Epithelial cell of prostate (primary cell): ENCODE results near the gene MTG2.

Experiments used
- DNase-seq: peaks from one replicate; pipeline ENCODE4 v3.0.0-alpha.2; 2011; ENCODE audit warnings: low read depth, low spot score
- H3K27ac ChIP-seq: fragments of 450-650 bp; 2 replicates; pipeline ENCODE4 v1.5.1; 2017; ENCODE audit warnings: mild to moderate bottlenecking

The MTG2 gene

DNA sequence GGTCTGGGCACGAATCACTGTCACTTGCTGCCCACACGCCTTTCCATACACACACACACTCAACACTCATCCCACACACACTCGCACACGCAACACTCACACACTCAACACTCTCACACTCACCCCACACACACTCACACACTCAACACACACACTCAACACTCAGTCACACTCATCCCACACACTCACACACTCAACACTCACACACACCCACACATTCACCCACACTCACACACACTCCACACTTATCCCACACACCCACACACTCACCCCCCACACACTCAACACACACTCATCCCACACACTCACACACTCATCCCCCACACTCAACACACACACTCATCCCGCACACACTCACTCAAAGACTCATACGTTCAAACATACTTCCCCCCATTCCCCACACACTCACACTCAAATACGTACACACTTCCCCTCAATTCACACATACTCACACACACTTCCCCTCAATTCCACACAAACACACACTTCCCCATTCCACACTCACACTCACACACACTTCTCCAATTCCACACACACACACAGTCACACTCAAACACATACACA lies 46.2 kb downstream of the MTG2 start:
- DNase-seq = no peak
- H3K27ac ChIP-seq = no peak overlapping the region

DNA sequence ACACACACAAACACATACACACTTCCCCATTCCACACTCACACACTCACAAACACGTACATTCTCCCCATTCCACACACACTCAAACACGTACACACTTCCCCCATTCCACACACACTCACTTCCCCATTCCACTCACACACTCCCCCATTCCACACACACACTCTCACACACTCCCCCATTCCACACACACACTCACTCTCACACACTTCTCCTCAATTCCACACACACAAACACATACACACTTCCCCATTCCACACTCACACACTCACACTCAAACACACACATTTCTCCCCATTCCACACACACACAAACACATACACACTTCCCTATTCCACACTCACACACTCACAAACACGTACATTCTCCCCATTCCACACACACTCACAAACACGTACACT lies 46.8 kb downstream of the MTG2 start:
- no peak overlapping the region for H3K27ac ChIP-seq

DNA sequence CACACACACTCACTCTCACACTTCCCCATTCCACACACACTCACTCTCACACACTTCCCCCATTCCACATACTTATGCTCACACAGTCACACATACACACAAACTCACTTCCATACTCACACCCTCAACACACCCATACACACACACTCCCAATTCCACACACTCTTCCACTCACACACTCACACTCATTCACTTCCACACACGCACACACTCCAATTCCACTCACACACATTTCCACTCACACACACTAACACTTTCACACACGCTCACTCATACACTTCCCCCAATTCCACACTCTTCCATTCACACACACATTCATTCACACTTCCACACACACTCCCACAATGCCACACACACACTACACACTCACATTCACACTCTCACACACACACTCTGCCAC lies 47.4 kb downstream of the MTG2 start:
- H3K27ac ChIP-seq = no peak overlapping the region
- no peak for DNase-seq

More for the DNA sequence above, 46.8 kb downstream of the MTG2 start:
- DNase-seq = no peak

DNA sequence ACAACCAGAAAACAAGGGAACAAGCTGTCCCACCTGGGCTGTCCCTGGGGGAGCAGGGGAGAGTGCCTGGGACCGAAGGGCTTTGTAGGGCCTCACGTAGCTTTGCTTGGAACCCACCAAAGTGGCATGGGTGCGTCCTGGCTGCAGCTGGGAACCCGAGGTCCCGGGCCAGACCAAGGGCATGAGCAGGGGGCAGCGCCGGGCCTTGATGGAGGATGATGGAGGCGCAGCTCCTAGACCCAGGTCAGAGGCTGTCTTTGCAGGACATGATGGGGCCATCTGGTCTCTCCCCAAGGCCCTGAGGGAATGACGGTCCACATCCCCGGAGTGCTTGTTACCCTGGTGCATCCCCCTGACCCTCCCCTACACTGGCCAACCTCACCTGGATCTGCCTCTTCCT lies 47.9 kb downstream of the MTG2 start:
- DNase-seq = no peak
- no peak overlapping the region for H3K27ac ChIP-seq

DNA sequence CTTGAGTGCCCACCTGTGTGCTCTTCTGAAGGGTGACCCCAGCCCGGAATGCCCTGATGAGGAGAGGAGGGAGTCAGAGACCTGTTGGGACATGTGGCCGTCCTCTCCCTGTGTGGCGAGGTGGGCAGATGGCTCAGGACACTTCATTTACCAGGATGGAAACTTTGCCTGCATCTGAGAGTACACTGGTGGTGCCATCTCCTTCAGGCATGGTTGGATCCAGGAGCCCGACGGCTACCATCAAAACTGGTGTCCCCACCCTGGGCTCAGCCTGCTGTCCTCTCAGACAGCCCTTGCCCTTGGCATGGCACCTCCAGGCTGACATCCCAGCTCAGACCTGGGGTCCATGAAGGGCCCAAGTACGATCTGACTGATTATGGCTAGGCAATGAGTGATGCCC lies 48.5 kb downstream of the MTG2 start:
- no peak overlapping the region for H3K27ac ChIP-seq
- DNase-seq = no peak

DNA sequence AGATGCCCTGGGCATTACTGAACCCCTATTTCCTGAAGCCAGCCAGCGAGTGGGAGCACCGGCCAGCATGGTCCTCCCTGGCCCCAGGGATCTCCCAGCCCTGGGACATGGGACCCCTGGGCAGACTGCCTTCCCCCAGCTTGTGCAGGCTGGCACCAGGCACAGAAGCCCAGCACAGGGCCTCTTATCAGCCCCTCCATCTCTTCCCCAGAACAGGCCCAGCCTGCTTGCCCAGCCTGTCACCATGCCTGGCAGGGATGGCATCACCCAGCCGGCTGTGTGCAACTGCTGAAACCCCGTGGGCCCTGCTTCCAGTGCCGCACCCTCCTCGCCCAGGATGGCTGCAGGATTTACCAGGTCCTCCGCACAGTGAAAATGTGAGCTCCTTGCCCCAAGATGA lies 49.4 kb downstream of the MTG2 start:
- no peak overlapping the region for H3K27ac ChIP-seq
- DNase-seq = peak; percentile 39

DNA sequence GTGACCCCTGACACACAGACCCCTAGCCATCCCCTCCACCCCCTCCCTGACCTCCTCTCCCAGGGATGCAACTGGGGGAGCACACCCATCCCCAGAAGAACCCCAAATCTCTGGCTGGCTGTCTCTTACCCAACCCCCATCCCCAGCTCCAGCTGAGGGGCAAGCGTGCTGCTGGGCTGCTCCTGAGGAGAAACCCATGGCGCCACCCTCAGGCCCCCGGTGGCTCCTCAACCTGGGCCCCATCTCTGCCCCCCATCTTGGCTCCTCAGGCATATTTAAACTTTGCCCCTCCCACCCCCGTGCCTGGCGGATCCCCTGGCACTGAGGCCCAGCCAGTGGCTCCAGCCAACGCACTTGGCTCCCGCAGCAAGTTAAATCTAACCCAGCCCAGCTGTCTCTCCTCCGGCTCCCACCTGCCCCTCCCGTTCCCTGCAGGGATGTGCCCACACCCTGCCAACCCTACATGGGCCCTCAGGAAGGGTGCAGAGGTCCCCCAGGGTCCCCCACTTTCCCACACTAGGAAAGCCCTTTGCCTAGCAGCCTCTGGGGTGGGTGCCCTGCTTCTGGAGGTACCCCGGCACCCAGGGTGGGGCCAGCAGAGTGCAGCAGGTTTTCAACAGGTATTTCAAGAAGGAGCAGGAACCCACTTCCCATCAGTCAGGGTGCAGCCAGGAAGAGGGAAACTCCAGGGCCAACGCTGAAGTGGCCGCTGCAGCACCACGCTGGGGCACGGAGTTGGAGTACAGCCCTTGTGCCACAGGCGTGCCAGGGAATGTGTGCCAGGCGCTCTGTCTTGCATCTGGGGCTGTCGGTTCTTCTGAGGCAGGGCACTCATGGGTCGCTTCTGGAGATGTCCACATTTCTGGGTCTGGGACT lies 50.2 kb downstream of the MTG2 start:
- no peak overlapping the region for H3K27ac ChIP-seq
- DNase-seq = no peak

DNA sequence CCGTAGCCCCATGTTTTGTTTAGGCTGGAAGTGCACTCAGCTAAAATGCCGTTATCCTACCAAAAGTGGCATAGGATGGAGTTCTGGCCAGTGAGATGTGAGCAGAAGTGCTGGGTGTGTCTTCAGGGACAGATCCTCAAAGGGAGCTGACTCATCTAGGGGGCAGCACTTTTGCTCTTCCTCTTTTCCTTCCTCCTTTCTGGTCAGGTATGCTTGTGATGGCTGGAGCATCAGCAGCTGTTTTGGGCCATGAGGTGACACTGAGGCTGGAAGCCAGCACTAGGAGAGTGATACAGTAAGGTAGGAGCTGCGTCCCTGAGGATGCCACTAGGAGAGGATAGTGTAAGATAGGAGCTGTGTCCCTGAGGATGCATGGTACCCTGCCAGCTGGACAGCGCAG lies 50.9 kb downstream of the MTG2 start:
- H3K27ac ChIP-seq = no peak overlapping the region
- DNase-seq = no peak

DNA sequence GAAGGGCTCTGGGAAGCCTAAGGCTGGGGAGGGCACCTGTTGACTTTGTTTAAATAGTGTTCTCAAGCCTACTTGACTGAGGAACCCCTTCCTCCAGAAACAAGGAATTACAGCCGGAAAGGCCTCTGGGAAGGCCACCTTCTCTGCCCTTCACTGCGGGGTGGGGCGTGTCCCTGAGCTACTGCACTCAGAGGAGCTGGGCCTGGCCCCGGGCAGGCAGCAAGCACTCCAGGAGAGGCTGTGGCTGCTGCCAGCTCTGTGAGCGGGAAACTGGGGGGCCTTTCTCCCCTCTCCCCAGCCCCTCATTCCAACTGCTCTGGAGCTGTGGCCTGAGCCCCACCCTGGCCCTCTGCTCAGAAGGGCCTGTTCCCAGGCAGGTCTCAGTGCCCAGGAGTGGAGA lies 51.5 kb downstream of the MTG2 start:
- no peak overlapping the region for H3K27ac ChIP-seq
- DNase-seq = no peak

DNA sequence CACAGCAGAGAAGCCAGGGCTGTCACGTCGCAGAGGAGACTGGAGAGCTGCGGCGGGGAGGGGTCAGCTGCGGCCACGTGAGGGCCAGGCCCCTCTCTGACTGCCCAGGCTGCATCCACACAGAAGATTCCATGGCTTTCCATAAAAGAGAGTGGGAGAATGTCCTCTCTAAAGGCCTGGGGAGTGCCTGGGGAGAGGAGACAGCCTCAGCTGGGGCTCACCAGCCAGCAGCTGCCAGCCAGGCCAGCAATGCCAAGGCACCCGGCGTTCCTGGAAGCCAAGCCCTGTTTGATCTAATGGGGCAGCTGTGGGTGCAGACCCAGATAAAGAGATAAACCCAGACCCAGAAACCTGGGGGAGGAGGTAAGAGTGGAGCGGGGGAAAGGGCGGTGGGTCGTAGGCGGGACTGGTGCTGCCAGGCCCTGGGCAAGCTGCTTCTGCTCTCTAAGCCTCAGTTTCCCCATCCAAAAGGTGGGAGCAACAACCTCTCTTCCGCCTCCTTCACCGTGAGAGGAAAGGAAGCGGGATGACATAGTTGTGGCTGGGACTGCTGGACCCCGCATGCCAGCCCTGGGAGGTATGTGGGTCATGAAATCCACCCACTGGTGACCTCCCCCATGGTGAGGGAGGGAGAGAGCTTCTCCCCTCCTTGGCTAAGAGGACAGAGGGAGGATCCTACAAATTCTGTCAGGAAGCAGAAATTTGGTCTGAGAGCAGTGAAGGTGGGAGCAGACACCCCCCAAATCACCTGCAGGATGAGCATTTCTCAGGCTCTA lies 52.4 kb downstream of the MTG2 start:
- no peak for DNase-seq
- H3K27ac ChIP-seq = no peak overlapping the region

DNA sequence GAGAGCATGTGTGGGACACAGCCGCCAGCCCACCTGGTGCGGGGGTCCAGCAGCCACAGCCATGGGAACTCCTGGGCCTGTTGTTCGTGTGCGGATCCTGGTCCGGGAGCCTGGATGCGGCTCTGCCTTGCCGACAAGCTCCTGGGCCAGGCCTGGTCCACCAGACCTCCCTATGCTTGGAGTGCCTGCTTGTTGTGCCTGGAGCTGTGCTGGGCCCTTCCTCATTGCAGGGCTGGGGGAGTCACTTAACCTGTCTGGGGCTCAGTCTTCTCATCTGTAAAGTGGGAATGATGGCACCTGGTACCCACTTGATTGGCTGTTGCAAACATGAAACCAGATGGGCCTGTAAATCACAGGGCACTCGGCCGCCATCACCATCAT lies 52.9 kb downstream of the MTG2 start:
- DNase-seq = no peak
- no peak overlapping the region for H3K27ac ChIP-seq

DNA sequence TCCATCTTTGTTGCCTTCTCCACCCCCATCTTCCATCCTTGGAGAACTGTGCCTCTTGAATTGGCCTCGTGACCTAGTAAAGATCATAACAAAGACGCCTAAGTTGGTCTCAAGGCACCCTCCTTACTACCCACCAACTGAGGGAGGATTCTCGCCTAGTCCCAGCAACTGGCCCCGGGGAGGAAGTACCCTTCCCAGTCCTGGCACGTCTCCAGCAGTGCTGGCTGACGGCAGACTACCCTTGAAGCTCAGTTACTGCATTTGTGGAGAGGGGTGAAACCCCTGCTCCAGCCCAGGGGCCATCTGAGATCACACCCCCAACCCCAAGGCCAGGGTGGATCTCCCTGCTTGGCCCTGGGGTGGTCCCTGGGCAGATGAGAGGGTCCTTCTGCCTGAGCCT lies 53.4 kb downstream of the MTG2 start:
- no peak overlapping the region for H3K27ac ChIP-seq
- DNase-seq = no peak

DNA sequence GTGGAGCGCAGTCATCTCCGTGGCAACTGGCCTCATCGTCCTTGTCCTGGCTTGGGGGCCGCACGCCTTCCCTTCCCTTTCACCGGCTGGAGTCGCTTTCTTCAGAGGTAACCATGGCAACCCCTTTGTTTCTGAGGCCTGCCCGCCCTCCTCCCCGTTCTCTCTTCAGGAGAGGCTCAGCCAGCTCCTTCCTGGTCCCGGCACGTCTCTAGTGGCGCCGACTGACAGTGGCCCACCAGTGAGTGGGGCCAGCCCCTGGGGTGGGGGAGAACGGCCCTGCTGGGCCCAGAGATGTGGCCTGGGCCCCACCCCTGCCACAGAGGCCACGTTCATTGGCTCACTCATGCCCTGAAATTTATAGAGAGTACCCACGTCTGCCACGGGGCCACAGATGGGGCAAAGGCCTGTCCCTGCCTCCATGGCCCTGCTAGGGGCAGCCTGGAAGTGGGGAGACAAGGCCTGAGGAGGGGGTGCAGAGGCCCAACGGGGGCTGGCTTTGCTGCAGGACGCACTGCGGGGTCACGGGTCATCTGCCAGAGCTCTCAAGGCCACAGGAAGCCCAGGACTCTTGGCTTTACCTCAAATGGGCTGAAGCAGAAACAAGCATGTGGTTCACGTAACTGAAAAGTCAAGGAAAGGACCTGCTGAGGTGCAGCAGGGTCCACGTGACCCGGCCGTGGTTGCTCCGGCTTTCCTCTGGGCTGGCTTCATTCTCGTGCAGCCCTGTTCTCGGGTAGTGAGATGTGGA lies 54.1 kb downstream of the MTG2 start:
- no peak for DNase-seq
- no peak overlapping the region for H3K27ac ChIP-seq

DNA sequence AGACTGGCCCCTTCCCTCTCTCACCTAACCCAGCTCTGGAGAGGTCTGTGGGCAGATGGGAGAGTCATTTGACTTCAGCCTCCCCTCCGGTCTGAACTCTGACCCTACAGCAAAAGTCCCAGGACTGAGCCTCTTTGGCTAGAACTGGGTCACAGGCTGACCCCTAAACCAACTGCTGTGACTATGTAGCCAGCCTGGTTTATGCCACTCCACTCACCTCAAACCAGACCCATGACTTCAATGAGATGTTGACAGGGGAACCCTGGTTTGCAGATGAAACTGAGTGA lies 54.6 kb downstream of the MTG2 start:
- DNase-seq = no peak
- no peak overlapping the region for H3K27ac ChIP-seq

DNA sequence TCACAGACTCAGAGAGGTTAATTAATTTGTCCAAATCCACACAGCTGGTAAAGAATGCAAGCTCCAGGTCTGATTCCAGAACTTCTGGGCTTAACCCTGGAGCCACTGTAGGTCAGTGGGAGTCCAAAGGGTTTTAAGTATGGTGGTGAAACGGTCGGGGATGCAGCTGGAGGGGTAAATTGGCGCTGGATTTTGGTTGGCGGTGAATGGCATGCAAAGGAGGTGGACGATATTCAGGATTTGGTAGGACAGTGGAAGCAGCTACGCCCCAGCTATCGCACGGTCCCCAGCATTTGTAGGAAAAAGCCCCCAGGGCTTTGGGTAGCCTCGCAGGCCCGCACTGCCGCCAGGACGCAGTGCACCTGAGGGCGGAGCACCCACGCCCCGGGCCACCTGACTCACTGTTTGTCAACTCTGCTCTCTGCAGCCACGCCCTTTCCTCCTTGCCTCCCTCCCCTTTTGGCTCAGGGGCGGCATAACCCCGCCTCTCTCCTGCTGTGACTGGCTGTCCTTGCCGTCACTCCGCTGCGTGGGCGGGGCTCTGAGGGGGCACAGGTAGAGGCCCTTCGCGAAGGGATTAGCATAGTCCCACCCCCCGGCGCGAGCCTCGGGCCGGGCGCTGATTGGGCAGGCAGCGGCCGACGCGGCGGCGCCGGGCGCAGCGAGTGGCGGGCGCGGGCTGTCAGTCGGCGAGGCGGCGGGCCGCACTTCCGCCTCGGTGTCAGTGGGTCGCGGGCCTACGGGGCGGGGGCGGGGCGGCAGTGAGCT lies 55.2 kb downstream of the MTG2 start, which contains the start of gene OSBPL2:
Gene OSBPL2, plus strand, starts transcription at position 721 of the 768 bp plus-strand sequence. CDS start 17,664 bp downstream, outside the sequence.
- peak within 1 kb of the TSS; percentile 86 for H3K27ac ChIP-seq
- DNase-seq = peak; percentile 94

DNA sequence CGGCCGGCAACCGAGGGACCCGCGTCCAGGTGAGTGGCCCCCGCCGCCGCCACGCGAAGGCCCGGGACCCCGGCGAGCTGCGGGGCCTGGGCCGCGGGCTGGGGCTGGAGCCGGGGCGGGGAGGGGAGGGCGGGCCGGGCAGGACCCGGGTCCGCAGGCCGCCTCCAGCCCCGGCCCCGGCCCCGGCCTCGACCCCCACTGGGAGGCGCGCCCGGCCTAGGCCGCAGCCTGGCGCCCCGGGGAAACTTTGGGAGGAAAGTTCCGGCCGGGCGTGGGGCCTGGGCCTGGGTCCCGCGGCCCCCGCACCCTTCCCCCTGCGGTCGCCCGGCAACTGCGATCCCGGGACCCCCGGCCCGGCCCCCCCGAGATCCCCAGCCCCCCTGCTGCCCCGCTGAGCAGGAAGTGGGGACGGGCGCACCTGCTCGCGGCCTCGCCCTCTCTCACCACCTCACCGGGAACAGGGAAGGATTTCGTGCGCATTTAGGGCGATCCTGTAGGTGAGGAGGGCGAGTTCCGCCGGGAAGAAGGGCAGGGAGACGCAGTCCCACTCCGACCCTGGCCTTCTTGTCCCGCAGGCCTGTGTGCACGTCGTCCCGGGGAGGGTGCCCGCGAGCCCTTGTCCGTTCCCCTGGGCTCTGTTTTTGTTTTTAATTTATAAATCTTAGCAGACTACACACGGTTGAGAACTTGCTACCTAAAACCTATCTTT lies 55.9 kb downstream of the MTG2 start:
- H3K27ac ChIP-seq = peak overlapping the region; percentile 86
- DNase-seq = no peak

DNA sequence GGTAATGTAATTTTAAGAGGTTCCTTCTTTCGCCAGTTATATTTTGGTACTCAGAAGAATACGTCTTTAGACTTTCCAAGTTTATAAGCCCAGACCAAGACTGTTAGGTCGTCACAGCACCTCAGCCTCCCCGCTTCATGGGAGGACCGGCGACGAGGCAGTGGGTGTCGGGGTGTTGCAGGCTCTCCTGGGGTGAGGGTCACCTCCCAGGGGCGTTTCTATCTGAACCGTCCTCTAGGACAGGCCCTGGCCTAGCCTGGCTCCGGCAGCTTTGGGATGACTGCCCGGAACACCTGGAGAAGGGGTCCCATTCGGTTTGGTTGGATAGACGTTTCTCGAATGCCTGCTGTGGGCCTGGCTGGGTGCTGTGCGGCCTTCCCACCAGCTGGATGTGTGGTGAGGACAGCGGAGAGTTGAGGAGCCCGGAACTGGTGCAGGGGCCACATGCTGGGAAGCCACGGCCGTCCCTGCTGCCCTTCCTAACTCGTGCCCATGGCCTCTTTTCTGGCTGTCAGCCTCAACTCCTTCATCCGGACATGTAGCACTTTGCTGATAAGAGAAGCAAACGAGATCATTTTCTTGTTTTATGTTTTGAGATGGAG lies 56.6 kb downstream of the MTG2 start:
- H3K27ac ChIP-seq = peak overlapping the region; percentile 86
- no peak for DNase-seq

DNA sequence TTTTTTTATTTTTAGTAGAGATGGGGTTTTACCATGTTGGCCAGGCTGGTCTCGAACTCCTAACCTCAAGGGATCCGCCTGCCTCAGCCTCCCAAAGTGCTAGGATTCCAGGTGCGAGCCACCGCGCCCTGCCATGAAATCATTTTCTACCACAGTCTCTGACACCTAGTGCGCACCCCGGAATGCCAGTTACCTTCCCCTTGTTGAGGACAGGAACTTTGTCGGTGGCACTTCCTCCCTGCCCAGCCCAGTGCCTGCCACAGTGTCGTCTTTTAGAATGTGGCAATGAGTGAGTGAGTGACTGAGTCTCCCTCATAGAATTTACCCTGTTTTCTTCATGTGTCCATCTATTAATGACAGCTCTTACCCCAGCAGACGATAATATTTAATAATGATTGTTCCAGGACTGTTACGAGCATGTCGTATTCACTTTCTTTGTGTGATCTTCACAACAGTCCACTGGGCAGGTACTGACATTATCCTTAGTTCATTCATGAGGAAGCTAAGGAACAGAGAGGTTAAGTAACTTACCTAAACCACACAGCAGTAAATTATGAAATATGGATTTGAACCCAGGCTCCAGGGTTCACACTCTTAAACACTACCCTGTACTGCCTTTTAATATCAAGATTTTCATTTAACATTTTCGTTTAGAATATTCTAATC lies 57.3 kb downstream of the MTG2 start:
- DNase-seq = no peak
- H3K27ac ChIP-seq = peak overlapping the region; percentile 86
